NCI-H82 (cell line): ENCODE measurements around the gene ATP8B4.
A peak's percentile ranks its signal among the peaks of the same experiment; 100 is the strongest.

Source experiments
- DNase-seq: peaks from one replicate; lab custom pipeline; 2025; lab: John Stamatoyannopoulos, UW

Gene ATP8B4

DNA sequence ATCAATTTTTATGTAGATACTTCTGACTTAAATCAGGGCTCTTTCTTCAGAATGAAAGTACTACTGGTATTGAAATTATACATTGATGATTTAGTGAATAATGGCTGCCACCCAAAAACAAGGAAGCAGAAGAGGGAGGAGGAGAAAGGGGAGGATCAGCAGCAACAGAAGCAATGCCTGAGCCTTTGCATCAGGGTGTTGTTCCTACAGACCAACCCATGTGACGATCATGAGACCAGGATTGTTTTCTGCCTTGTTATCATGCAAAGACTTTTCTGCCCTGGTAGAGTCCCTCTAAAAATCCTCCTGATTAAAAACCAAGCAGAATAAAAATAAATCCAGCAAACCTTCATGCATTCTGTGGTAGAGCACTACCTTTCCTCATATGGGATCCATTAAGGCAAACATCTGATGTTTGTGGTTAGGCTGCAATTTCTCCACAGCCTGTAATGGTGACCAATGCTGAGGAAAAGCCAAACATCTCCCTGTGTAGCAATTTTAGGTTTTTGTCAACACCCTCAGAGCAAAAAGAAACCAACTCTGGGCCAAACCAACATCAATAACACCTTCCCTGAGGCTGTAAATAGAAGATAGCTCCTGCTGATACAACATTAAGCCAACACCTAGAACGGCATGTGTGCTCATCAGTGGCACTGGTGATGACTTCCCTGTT, 191.7 kb downstream of the ATP8B4 start:
- no peak for DNase-seq

GRCh38 chr15:49926740-49927139, 192.3 kb downstream of the ATP8B4 start:
- DNase-seq: no peak

DNA sequence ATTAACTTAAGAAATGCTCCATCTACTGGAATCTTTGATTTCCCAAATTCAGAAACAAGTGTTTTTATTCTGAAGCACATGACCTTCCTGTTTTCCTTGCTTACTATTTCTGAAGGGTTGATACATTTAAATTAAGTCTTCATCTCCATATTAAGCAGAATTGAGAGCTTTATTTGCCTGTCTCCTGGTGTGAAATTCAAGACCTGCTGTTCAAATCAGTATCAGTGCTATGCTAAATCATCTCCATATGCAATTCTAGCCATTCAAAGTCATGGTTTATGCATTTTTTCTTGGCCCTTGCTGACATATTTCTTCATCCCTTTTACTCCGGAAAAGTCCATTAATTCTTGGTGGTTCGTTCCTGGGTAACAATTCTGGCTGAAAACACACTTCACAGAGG, 195.4 kb downstream of the ATP8B4 start:
- DNase-seq: no peak

DNA sequence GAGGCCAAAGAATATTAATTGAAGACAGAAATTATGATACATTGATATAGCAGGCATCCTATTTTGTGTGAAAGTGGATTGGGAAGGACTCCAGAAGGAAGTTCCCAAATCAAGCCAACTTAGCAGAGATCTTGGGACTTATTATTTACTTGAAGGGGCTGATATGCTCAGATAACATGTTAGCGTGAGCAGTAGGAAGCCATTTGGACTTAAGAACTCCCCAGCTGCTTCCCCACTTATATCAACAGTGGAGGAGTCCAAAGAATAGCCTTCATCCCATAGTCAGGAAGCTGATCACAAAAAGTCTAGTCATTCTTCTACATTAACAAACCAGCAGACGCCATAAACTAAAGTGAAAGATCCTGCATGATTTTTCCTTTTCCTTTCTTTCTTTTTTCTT, 200.0 kb downstream of the ATP8B4 start:
- DNase-seq: no peak

GRCh38 chr15:49918121-49918520, 200.9 kb downstream of the ATP8B4 start:
- DNase-seq: no peak

GRCh38 chr15:49916998-49917397, 202.0 kb downstream of the ATP8B4 start:
- DNase-seq: no peak

GRCh38 chr15:49915822-49916221, 203.2 kb downstream of the ATP8B4 start:
- DNase-seq: no peak

- no peak for DNase-seq
Measured at GRCh38 chr15:49908933-49909295, 210.1 kb downstream of the ATP8B4 start.

DNA sequence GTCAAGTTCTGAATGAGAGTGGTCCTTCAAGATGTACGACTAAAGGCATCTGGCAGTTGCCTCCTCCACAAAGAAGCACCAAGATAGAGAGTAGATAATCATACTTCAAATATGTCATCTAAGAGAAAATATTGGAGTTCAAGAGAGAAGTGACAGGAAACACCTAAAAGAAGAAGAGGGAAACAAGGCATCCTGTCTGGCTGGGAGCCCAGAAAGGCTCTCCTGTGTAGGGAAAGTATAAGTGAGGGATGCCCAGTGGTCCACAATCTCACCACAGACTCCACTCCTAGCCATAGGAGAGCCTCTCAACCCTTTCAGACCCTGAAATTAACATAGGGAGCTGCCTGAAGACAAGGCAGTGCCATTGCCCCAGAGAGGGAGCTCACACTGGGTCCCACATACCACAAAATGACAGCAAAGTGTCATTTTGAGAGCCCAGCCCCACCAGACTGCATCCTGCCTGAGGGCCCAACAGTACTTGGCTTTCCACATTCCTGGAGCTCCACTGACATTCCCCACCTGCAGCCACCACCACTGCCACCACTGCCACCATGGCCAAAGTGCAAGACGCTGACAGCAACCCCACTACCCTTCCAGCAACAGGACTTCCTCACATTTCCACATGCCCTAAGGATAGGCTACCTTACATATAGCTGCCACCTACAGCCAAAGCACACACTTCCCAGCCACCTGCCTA, 210.6 kb downstream of the ATP8B4 start:
- DNase-seq: no peak

DNA sequence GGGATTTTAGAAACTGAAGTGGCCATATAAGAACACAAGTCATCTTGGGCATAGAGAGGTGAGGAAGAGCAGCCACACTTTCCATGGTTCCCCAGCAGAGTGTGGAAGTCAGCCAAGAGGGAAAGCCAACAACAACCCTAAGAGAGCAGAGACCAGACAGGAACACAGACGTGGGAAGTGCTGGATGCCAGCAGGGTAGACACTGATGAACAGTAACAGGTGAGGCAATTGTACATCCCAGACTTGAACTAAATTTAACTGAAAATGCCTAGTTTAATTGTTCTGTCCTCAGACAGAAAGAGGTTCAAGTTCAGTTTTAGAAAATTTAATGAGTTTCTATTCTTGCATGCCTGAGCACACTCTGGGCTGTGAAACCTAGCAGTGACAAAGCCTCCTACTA, 212.1 kb downstream of the ATP8B4 start:
- no peak for DNase-seq

DNA sequence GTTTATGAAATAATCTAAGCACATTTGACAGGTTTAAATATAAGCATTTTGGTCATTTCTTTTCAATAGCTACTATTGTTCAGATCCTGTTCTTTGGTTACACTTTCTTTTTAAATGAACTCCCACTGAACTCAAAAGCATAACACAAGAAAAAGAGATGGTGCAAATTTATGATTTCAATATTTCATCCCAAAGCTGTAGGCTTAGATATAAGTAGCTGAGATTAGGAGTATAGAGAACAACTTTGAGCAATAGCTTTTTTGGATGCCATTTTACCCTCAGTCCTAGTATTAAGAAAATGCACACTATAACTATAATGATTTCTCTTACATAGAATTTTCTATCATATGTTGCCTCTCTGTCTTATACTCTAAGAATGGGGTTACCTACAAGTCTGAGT, 213.8 kb downstream of the ATP8B4 start:
- DNase-seq: no peak

- DNase-seq: no peak
Measured at GRCh38 chr15:49904296-49904695, 214.7 kb downstream of the ATP8B4 start.

- DNase-seq: no peak
Measured at GRCh38 chr15:49902685-49903501, 216.1 kb downstream of the ATP8B4 start.

DNA sequence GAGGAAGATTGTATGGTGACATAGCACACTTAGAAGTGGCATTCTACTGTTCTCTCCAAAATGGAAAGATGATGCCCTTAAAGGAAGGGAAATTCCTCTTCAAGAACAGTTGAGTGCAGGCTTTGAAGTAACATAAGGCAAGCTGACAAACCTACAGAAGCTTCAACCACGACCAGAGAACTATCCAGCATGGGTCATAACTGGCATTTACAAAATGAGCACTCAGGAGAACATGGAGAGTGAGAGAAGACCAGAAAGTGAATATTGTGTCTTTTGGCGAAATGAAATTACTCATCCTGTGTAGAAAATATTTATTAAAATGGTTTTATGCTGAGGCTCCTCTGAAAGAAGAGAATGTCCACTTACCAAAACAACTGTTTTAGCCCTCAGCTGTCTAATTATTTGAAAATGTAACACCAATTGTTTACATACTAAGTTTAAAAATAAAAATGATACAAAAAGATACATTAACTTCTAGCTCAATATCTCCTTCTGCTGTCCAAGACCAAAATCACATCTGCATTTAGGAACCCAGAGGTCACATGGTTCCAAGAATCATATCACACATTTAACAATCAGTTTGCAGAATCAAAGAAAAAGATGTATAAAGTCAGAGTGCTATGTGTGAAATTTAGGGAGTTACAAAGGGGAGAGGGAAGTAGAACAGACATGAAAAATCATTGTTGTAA, 216.9 kb downstream of the ATP8B4 start:
- no peak for DNase-seq

GRCh38 chr15:49901321-49901720, 217.7 kb downstream of the ATP8B4 start:
- peak; percentile 6 for DNase-seq

DNA sequence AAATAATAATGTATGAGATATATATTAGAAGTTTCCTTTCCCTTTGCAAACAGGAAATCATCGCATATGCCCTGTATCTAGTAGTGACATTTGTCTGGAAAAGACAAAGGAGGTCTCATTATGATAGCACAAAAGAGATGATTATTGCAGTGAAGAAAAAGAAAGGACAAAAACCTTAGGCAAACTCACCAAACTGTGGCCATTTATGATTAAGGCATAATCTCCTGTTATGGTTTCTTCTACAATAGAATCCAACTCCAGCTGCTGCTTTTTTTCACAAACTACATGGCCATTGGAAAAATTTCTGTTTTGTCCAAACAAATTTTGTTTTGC, 218.2 kb downstream of the ATP8B4 start:
- no peak for DNase-seq

DNA sequence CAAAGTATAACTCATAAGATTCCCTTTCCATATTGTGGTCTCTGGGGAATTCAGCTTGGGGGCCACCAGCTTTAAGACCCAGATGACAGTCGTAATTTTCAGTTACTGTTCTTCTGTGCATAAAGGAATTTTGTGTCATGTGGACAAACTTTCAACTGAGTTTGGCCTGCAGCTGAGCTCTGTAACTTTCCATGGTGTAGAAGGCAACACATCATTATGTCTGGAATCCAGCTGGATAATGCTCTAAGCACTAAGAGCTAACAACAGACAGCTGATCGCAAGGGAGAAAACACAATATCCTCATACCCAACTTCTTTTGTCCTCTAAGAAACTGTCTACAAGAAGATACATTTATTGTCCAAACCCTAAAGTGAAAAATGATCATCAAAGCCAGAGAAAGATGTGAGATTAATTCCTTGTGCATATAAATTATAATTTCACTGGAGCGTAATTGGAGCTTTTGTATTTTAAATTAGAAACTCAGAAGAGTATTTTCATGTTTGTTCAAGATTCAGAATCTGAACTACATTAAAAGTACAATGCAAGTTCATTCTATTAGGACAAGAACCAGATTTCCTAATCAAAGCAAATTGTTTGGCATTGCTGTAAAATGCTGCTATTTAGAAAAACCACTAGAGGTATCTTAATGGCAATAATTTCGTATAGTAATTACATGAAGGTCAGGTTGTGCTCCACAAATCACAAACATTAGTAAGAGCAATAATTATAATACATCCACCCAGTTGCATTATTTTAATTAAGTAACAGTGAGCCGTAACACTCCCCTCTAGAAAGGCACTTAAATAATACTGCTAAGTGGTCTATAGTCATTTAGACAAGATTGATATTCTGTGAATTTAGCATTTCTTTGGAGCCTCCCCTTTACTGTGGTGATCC, 218.8 kb downstream of the ATP8B4 start:
- no peak for DNase-seq

DNA sequence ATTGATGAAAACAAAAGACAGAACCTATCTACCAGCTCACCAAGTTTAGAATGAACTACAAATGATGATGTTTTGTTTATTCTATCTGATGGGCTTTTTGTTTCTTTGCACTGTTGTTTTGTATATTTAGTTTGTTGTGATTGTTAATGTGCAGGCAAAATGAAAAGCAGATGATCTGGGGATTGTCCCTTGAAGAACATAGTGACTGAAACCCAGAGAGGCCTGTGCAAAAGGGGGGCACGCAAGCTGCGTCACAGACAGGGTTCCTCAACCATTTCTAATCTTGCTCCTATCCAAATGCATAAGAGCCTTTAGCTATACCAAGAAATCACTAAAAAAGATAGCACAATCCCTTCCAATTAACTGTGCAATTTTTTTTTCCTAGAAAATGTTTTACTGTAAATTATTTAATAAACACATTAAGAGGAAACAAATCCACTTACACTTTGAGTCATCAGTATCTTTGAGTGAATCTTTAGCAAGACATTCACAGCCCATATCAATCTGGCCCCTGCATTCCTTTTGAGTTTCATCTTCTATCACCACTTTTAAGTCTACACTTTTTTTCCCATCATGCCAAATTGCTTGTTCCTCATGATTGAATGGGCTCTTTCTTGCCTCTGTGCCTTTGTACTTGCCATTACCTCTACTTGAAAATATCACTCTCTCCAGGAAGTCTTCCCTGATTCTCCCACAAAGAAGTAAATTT, 220.3 kb downstream of the ATP8B4 start:
- DNase-seq: no peak

DNA sequence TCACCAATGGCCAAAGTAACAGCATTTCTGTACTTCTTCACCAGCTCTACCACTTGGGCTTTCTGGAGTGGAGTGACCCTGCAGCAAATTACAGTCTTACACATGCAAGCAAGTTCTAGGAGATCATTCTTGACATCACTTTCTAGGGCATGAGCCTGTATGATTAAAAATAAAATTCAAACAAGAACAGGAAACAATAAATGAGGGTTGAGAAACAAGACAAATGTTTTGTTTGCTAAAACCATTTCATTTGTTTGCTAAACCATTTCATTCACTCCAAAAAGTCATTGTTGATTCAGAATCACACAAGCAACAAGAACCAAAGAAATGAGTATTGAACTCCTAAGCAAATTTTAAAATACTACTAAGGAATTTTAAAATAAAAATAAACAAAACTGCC, 220.9 kb downstream of the ATP8B4 start:
- no peak for DNase-seq

DNA sequence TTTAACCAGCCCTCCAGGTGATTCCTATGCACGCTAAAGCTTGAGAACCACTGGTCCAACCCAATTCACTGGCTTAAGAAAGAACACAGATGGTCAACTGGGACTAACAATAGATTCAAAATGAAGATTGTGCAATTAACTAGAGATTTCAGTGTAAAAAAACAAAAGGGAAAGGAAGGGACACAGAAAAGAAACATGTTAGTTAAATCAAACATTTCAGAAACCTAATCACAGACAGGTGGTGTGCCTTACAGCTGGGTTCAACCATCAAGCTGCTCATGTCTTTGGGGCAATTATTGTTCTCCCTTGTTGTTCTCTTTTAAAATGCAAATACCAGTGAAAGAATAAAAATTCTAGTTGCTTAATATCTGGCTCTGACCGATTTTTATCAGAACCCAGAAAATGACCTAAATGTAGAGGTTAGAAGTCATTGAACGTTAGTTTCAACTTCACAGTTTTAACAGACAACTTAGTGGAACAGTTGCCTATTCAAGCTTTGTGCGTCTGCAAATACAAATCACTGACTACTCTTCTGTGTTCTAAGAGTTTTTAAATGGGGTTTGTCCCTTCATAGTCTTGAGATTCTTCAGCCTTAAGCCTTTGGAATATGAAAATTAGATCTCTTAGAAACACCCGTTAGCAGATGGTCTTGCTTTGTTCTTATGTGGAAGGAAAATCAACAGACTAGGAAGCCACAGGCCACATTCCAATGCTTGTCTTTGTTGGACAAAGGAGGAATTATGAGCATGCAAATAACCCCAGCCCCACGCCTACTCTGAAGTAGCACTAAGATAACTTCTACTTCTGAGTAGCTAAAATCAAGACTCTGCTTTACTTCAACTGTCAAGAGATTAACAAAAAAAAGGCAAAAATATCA, 223.4 kb downstream of the ATP8B4 start:
- no peak for DNase-seq
